ENCODE measurements around the gene SPIN1.

SPIN1 gene

DNA sequence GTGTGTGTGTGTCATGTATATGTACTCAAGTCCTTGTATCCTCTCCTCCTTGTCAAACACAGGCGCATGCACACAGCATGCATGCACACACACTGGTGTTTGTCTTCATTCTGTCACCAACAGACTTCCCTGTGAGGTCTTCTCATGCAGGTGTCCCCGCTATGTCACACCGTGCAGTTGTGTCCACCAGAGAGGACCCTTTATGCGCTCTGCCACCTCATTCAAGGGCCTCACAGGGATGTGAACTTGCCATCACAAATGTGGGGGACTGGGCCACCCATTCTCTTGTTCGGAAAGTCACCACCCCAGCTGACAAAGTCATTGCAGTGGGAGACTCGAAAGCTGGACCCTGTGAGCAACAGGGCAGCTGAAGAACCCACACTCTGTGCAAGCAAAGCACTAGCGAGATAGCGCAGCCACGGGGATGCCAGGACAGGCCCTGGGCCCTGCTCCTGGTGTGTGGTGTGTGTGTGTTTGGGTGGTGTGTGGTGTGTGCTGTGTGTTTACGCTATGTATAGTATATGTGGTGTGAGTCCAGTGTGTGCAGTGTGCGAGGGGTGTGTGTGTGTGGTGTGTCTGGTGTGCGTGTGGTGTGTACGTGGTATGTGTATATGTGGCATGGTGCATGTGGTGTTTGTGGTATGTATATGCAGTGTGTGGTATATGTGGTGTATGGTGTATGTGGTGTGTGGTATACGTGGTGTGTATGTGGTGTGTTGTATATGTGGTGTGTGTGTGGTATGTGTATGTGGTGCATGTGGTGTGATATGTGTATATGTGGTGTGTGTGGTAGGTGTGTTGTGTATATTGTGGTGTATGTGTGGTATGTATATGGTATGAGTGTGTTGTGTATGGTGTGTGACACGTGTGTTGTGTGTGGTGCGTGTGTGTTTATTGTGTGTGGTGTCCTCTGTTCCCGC lies 115.9 kb downstream of the SPIN1 start:
- peaks cover 0 to 5% (median 0%) of the 10 kb centered on the region in 5 donors for H3K9me3 ChIP-seq (ENCODE audit: control insufficient read depth in 5 of 5, low read length in 5 of 5)
- peaks cover 0 to 4% (median 0%) of the 10 kb centered on the region in 5 donors for H3K27me3 ChIP-seq (ENCODE audit: control insufficient read depth in 5 of 5, insufficient read depth in 4 of 5, low read length in 5 of 5)
- H3K4me3 ChIP-seq (ENCODE audit: low read depth in 1 of 5, low read length in 5 of 5): no peak overlapping the region
- H3K9ac ChIP-seq (ENCODE audit: low read length in 5 of 5): no peak overlapping the region
- no peaks in the 10 kb centered on the region for H3K36me3 ChIP-seq (ENCODE audit: control insufficient read depth in 5 of 5, insufficient read depth in 5 of 5, low read length in 5 of 5)
- no peaks in the 10 kb centered on the region for H3K4me1 ChIP-seq (ENCODE audit: control insufficient read depth in 5 of 5, insufficient read depth in 5 of 5, low read length in 5 of 5)
- H3K27ac ChIP-seq (ENCODE audit: low read depth, low read length): no peak overlapping the region

DNA sequence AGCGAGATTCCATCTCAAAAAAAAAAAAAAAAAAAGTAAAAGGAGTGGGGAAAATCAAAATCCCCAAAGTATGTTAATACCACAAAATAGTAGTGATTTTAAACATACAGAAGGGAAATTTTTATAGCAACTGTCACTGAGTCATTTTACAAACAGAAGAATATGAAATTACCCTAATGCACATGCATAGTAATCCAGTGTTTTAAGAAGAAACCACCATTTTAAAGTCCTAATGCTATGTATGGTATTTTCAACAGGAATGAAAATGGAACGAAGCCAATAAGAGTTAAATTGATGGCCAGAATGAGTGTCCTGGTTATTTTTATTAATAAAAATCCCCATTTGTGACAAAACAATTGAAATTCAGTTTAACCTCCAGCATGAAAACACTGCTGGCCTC lies 120.1 kb downstream of the SPIN1 start:
- Histone ChIP-seq H3K36me3 (ENCODE audit: control insufficient read depth in 5 of 5, insufficient read depth in 5 of 5, low read length in 5 of 5) (no peaks in the 10 kb centered on the region), H3K27me3 (ENCODE audit: control insufficient read depth in 5 of 5, insufficient read depth in 4 of 5, low read length in 5 of 5) (peaks cover 0 to 4% (median 0%) of the 10 kb centered on the region in 5 donors), H3K9me3 (ENCODE audit: control insufficient read depth in 5 of 5, low read length in 5 of 5) (peaks cover 0 to 5% (median 0%) of the 10 kb centered on the region in 5 donors), H3K27ac (ENCODE audit: low read depth, low read length) (no peak overlapping the region), H3K4me3 (ENCODE audit: low read depth in 1 of 5, low read length in 5 of 5) (no peak overlapping the region), H3K9ac (ENCODE audit: low read length in 5 of 5) (no peak overlapping the region), H3K4me1 (ENCODE audit: control insufficient read depth in 5 of 5, insufficient read depth in 5 of 5, low read length in 5 of 5) (no peaks in the 10 kb centered on the region)

DNA sequence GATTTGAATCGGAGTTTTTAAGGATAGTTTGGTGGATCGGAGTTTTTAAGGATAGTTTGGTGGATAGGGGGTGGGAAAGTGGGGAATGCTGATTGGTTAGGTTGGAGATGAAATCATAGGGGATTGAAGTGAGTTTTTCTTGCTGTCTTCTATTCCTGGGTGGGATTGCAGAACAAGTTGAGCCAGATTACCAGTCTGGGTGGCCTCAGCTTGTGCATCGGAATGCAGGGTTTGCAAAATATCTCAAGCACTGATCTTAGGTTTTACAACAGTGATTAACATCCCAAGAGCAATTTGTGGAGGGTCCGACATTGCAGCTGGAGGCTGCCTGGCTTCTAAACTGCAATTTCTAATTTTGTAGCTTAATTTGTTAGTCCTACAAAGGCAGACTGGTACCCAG lies 123.7 kb downstream of the SPIN1 start:
- Histone ChIP-seq H3K9me3 (ENCODE audit: control insufficient read depth in 5 of 5, low read length in 5 of 5) (peaks cover 0 to 5% (median 0%) of the 10 kb centered on the region in 5 donors), H3K36me3 (ENCODE audit: control insufficient read depth in 5 of 5, insufficient read depth in 5 of 5, low read length in 5 of 5) (no peaks in the 10 kb centered on the region), H3K27ac (ENCODE audit: low read depth, low read length) (no peak overlapping the region), H3K27me3 (ENCODE audit: control insufficient read depth in 5 of 5, insufficient read depth in 4 of 5, low read length in 5 of 5) (no peaks in the 10 kb centered on the region), H3K9ac (ENCODE audit: low read length in 5 of 5) (no peak overlapping the region), H3K4me1 (ENCODE audit: control insufficient read depth in 5 of 5, insufficient read depth in 5 of 5, low read length in 5 of 5) (no peaks in the 10 kb centered on the region), H3K4me3 (ENCODE audit: low read depth in 1 of 5, low read length in 5 of 5) (no peak overlapping the region)

DNA sequence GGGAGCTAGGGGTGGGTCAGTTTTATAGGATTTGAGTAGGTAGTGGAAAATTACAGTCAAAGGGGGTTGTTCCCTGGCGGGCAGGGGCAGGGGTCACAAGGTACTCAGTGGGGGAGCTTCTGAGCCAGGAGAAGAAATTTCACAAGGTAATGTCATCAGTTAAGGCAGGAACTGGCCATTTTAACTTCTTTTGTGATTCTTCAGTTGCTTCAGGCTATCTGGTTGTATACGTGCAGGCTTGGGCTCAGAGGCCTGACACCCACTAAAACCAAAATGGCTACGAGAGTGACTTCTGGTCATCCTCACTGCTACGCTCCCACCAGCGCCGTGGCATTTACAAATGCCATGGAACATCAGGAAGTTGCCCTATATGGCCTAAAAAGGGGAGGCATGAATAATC lies 126.0 kb downstream of the SPIN1 start:
- peaks cover 0 to 4% (median 0%) of the 10 kb centered on the region in 5 donors for H3K27me3 ChIP-seq (ENCODE audit: control insufficient read depth in 5 of 5, insufficient read depth in 4 of 5, low read length in 5 of 5)
- no peaks in the 10 kb centered on the region for H3K4me1 ChIP-seq (ENCODE audit: control insufficient read depth in 5 of 5, insufficient read depth in 5 of 5, low read length in 5 of 5)
- no peak overlapping the region for H3K9ac ChIP-seq (ENCODE audit: low read length in 5 of 5)
- no peaks in the 10 kb centered on the region for H3K9me3 ChIP-seq (ENCODE audit: control insufficient read depth in 5 of 5, low read length in 5 of 5)
- H3K36me3 ChIP-seq (ENCODE audit: control insufficient read depth in 5 of 5, insufficient read depth in 5 of 5, low read length in 5 of 5): no peaks in the 10 kb centered on the region
- H3K4me3 ChIP-seq (ENCODE audit: low read depth in 1 of 5, low read length in 5 of 5): no peak overlapping the region
- no peak overlapping the region for H3K27ac ChIP-seq (ENCODE audit: low read depth, low read length)

DNA sequence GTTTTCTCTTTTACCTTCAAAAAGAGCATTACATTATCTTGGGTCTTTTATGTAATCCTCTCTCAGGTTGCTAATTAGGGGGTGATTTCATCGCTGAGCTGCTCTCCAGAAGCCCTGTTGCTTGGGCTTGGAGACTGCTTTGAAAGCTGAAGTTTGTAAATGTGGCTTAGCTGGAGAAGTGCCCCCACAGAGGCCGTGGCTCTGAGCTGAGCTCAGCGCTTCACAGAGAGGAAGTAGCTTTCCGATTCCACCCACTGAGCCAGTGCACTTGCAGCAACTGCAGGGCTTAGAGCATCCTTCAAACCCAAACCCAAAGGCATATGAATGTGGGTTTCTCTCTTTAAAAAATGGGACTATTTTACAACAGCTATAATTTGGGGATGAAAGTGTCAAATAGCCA lies 133.1 kb downstream of the SPIN1 start:
- Histone ChIP-seq H3K27me3 (ENCODE audit: control insufficient read depth in 5 of 5, insufficient read depth in 4 of 5, low read length in 5 of 5) (peaks cover 0 to 6% (median 0%) of the 10 kb centered on the region in 5 donors), H3K9ac (ENCODE audit: low read length in 5 of 5) (no peak overlapping the region), H3K4me3 (ENCODE audit: low read depth in 1 of 5, low read length in 5 of 5) (no peak overlapping the region)

DNA sequence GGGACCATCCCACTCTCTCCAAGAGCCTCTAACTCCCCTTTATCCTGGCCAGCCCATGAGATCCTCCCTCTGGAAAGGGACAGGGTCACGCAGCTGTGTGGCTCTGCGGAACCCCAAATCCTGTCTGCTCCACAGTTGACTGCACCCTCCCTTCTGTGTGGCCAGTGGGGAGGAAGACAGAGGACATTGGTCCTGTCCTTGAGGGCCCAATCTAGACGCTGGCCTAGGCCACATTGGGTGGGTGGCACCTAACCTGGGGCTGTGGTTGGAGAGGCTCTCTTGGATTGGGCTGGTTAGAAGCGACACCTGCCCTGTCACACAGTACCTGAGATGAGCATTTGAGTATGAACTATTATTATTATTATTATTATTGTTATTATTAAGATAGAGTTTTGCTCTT lies 134.1 kb downstream of the SPIN1 start:
- Histone ChIP-seq H3K4me3 (ENCODE audit: low read depth in 1 of 5, low read length in 5 of 5) (no peak overlapping the region), H3K4me1 (ENCODE audit: control insufficient read depth in 5 of 5, insufficient read depth in 5 of 5, low read length in 5 of 5) (no peaks in the 10 kb centered on the region), H3K9ac (ENCODE audit: low read length in 5 of 5) (no peak overlapping the region), H3K36me3 (ENCODE audit: control insufficient read depth in 5 of 5, insufficient read depth in 5 of 5, low read length in 5 of 5) (no peaks in the 10 kb centered on the region), H3K9me3 (ENCODE audit: control insufficient read depth in 5 of 5, low read length in 5 of 5) (no peaks in the 10 kb centered on the region), H3K27ac (ENCODE audit: low read depth, low read length) (no peak overlapping the region), H3K27me3 (ENCODE audit: control insufficient read depth in 5 of 5, insufficient read depth in 4 of 5, low read length in 5 of 5) (peaks cover 0 to 6% (median 0%) of the 10 kb centered on the region in 5 donors)

More for the DNA sequence above, 133.1 kb downstream of the SPIN1 start:
- no peaks in the 10 kb centered on the region for H3K36me3 ChIP-seq (ENCODE audit: control insufficient read depth in 5 of 5, insufficient read depth in 5 of 5, low read length in 5 of 5)
- no peak overlapping the region for H3K27ac ChIP-seq (ENCODE audit: low read depth, low read length)
- H3K4me1 ChIP-seq (ENCODE audit: control insufficient read depth in 5 of 5, insufficient read depth in 5 of 5, low read length in 5 of 5): no peaks in the 10 kb centered on the region
- H3K9me3 ChIP-seq (ENCODE audit: control insufficient read depth in 5 of 5, low read length in 5 of 5): no peaks in the 10 kb centered on the region

DNA sequence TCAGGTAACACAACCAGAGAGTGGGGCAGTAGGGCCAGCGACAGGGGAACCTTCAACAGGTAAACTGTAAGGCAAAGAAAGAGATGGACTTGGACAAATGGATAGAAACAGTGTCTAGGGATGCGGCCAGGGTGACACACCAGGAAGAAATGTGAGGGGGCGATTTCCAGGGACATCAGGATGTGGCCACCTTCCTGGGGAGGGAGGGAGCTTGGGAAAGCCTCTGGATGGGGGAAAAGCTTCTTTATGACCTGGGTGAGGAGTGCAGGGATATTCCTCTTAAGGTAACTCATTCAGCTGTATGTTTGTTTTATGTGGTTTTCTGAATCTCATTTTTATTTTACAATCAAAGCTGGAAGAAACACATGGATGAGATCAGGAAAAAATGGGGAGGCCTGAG lies 134.8 kb downstream of the SPIN1 start:
- Histone ChIP-seq H3K27ac (ENCODE audit: low read depth, low read length) (no peak overlapping the region), H3K36me3 (ENCODE audit: control insufficient read depth in 5 of 5, insufficient read depth in 5 of 5, low read length in 5 of 5) (no peaks in the 10 kb centered on the region), H3K27me3 (ENCODE audit: control insufficient read depth in 5 of 5, insufficient read depth in 4 of 5, low read length in 5 of 5) (peaks cover 0 to 6% (median 0%) of the 10 kb centered on the region in 5 donors), H3K4me3 (ENCODE audit: low read depth in 1 of 5, low read length in 5 of 5) (no peak overlapping the region), H3K9me3 (ENCODE audit: control insufficient read depth in 5 of 5, low read length in 5 of 5) (no peaks in the 10 kb centered on the region), H3K4me1 (ENCODE audit: control insufficient read depth in 5 of 5, insufficient read depth in 5 of 5, low read length in 5 of 5) (no peaks in the 10 kb centered on the region), H3K9ac (ENCODE audit: low read length in 5 of 5) (no peak overlapping the region)

DNA sequence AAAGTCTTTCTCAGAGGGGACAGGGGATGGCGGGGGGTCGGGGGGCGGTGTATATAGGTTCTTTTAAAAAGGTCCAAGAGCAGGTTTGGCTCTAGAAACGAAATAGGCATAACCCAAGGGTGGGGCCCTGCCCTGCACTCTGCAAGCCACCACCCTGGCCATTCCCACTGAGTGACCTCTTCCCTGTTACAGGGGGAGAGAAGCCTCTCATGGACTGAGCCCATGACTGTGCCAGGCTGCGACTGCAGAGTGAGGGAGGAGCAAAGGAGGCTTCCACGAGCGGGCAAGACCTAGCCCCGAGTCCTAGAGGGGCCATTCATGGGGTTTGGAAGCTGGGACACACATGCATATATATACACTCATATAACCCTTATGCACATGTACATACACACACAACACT lies 136.7 kb downstream of the SPIN1 start:
- no peaks in the 10 kb centered on the region for H3K9me3 ChIP-seq (ENCODE audit: control insufficient read depth in 5 of 5, low read length in 5 of 5)
- H3K27me3 ChIP-seq (ENCODE audit: control insufficient read depth in 5 of 5, insufficient read depth in 4 of 5, low read length in 5 of 5): peaks cover 0 to 6% (median 0%) of the 10 kb centered on the region in 5 donors
- no peak overlapping the region for H3K27ac ChIP-seq (ENCODE audit: low read depth, low read length)
- peaks cover 0 to 6% (median 0%) of the 10 kb centered on the region in 5 donors for H3K4me1 ChIP-seq (ENCODE audit: control insufficient read depth in 5 of 5, insufficient read depth in 5 of 5, low read length in 5 of 5)
- no peak overlapping the region for H3K4me3 ChIP-seq (ENCODE audit: low read depth in 1 of 5, low read length in 5 of 5)
- no peaks in the 10 kb centered on the region for H3K36me3 ChIP-seq (ENCODE audit: control insufficient read depth in 5 of 5, insufficient read depth in 5 of 5, low read length in 5 of 5)
- H3K9ac ChIP-seq (ENCODE audit: low read length in 5 of 5): no peak overlapping the region

DNA sequence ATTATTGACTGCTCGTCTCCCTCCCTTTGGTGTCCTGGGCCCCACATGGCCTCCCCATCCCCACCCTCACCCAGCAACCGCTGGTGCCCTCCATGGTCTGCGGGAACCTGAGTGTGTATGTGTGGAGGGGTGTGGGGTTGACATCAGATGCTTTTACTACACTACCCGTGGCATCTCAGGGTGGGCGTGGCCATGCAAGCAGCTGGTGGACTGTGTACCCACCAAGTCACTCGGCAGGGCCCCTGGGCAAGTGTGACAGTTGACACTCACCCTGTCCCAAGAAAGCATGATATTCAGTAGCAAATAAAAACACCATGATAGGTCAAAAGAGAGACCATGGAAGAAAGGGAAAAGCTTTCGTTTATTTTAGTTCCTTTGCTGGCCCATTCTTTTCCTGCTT lies 139.4 kb downstream of the SPIN1 start:
- peaks cover 0 to 23% (median 7%) of the 10 kb centered on the region in 5 donors for H3K4me1 ChIP-seq (ENCODE audit: control insufficient read depth in 5 of 5, insufficient read depth in 5 of 5, low read length in 5 of 5)

More for the DNA sequence above, 139.4 kb downstream of the SPIN1 start:
- Histone ChIP-seq H3K27me3 (ENCODE audit: control insufficient read depth in 5 of 5, insufficient read depth in 4 of 5, low read length in 5 of 5) (peaks cover 0 to 11% (median 4%) of the 10 kb centered on the region in 5 donors), H3K36me3 (ENCODE audit: control insufficient read depth in 5 of 5, insufficient read depth in 5 of 5, low read length in 5 of 5) (no peaks in the 10 kb centered on the region), H3K9me3 (ENCODE audit: control insufficient read depth in 5 of 5, low read length in 5 of 5) (no peaks in the 10 kb centered on the region), H3K27ac (ENCODE audit: low read depth, low read length) (no peak overlapping the region), H3K9ac (ENCODE audit: low read length in 5 of 5) (no peak overlapping the region), H3K4me3 (ENCODE audit: low read depth in 1 of 5, low read length in 5 of 5) (no peak overlapping the region)
